HG03108 (cell line): ENCODE results near the gene NAA20.

ENCODE experiments used
- ATAC-seq: cut with Tn5 transposase; IDR thresholded peaks from one replicate; pipeline ENCODE4 v1.9.1; 2021; ENCODE audit warnings: moderate library complexity; ENCODE audit not compliant: unreplicated experiment

Gene NAA20

GRCh38 chr20:20070871-20071726 is 53.9 kb downstream of the NAA20 start:
- no peak for ATAC-seq

GRCh38 chr20:20073801-20074371 is 56.7 kb downstream of the NAA20 start:
- ATAC-seq: no peak

DNA sequence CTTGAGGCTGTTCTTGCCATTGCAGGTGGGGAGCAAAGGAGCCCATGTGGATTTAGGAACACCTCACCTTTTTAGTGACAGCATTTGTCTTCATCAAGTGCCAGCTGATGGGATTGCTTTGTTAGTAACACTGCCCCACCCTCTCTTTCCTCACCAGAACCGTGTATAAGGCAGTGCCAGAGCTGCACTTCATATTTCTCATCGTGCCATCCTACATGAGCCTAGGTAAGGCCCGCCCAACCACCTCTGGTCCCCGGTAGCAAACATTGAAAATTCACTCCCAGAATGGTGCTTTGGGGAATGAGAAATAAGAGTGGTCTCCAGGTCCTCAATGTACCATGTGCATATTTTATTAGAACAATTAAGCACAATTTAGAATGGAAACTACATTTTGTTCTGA is 57.9 kb downstream of the NAA20 start:
- ATAC-seq: no peak

DNA sequence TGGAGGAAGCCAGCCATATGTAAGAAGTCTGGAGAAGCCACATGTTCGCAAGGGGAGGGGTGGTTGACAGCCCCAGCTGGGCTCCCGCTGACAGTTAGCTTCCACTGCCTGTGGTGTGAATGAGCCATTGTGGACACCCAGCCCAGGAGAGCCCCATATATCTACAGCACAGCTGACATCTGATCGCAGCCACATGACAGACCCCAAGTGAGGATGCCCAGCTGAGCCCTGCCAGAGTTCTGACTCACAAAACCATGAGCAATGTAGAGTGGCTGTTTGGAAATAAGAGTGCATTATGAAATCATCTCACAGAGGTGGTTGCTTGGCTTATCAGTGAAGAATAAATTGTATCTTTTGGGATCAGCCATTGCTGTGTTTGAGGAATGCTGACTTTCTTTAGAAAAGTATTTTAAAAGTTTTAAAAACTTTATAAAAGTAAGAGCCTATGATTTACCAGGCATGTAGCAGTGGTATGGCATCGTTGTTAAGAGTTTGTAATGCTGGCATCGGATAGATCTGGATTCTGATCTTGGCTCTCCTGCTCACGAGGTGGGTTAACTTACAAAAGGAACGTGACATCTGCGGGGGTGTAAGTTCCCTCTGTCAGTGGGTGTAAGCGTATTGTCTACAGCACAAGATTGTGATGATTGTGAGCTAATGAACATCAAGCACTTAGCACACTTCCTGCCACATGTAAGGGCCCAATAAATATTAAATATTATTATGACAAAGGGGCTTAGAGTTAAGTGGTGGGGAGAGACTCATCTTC is 59.3 kb downstream of the NAA20 start:
- ATAC-seq: no peak

DNA sequence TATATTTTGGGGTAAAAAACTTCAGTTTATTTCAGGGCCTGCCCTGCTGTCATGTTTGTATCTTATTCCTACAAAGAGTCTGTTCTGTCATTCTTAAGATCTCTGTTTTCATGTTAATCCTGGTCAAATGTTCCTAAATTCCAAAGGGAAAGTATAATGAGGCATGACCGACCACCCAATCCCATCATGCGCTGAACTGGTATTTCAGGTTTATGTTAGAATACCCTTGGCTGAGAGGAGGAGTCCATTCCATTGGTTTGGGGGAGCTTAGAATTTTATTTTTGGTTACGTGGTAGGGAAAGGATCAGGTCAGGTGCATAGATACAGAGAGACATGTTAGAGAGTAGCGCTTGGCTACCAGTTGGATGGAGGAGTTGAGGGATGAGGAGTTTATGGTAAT is 60.9 kb downstream of the NAA20 start:
- no peak for ATAC-seq

DNA sequence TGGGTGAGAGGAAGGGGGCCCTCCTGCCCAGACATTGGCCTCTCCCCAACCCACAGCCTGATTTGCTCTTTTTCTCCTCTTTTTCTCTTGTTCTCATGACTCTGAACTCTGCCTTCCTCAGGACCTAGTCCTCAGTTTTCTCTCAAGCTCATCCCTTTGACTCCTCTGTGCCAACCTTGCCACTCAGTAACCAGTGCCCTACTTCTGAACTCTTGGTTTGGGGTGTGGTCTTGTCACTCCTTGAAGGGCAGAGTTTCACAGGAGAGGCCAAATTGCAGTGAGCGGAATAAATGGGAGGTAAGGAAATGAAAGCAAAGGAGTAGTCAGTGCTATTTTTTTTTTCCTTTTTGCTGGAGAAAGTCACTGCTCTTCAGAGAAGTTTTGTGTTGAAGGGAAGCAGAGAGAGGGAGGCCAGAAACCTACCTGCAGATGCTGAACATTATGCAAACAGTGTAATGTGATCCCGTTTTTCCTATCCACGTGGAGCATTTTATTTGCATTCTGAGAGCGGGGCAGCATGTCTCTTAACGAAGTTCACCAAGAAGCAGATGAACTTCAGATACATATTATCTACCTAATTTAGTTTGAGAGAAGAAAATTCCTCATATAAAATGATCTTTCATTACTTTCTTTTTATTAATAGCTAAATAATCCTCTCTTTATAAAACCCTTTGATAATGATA is 62.1 kb downstream of the NAA20 start:
- no peak for ATAC-seq
